HEK293 (cell line): ENCODE measurements around the gene TAC4.

Experiments
- BCL11B ChIP-seq: fragments of 450-650 bp; formaldehyde crosslinking; IDR thresholded peaks from 2 replicates; pipeline ENCODE4 v1.5.1; 2016; ENCODE audit warnings: low read depth, missing biosample characterization, missing genetic modification characterization
- GFI1B ChIP-seq: fragments of 450-650 bp; formaldehyde crosslinking; IDR thresholded peaks from 2 replicates; pipeline ENCODE4 v1.5.1; 2016; ENCODE audit warnings: missing biosample characterization, missing genetic modification characterization
- KLF9 ChIP-seq: fragments of 450-650 bp; formaldehyde crosslinking; IDR thresholded peaks from 2 replicates; pipeline ENCODE4 v1.5.1; 2016; ENCODE audit warnings: missing biosample characterization, missing genetic modification characterization, low read depth
- MEIS1 ChIP-seq: sonication (generic); formaldehyde crosslinking; IDR thresholded peaks from 2 replicates; pipeline ENCODE4 v1.8.1; 2022; ENCODE audit warnings: missing genetic modification reagents, mild to moderate bottlenecking, borderline replicate concordance
- SETDB1 ChIP-seq: IDR thresholded peaks from one replicate; pipeline ENCODE4 v1.6.1; 2017; ENCODE audit warnings: mild to moderate bottlenecking, low read length, moderate library complexity, mixed read lengths; ENCODE audit not compliant: insufficient read length
- YY2 ChIP-seq: fragments of 450-650 bp; formaldehyde crosslinking; IDR thresholded peaks from 2 replicates; pipeline ENCODE4 v1.5.1; 2016; ENCODE audit warnings: missing biosample characterization, missing genetic modification characterization
- ZFP41 ChIP-seq: fragments of 450-650 bp; formaldehyde crosslinking; IDR thresholded peaks from 2 replicates; pipeline ENCODE4 v1.5.1; 2016; ENCODE audit warnings: missing biosample characterization, missing genetic modification characterization, borderline replicate concordance
- ZIC2 ChIP-seq: fragments of 450-650 bp; formaldehyde crosslinking; IDR thresholded peaks from 2 replicates; pipeline ENCODE4 v1.5.1; 2016; ENCODE audit warnings: missing biosample characterization, missing genetic modification characterization
- ZNF112 ChIP-seq: fragments of 450-650 bp; formaldehyde crosslinking; IDR thresholded peaks from 2 replicates; pipeline ENCODE4 v1.5.0; 2017; ENCODE audit warnings: missing biosample characterization, missing genetic modification characterization
- ZNF114 ChIP-seq: fragments of 450-650 bp; formaldehyde crosslinking; IDR thresholded peaks from 2 replicates; pipeline ENCODE4 v1.5.0; 2017; ENCODE audit warnings: missing biosample characterization, missing genetic modification characterization
- ZNF157 ChIP-seq: fragments of 450-650 bp; formaldehyde crosslinking; IDR thresholded peaks from 2 replicates; pipeline ENCODE4 v1.5.1; 2016; ENCODE audit warnings: missing biosample characterization, missing genetic modification characterization
- ZNF16 ChIP-seq: fragments of 450-650 bp; formaldehyde crosslinking; IDR thresholded peaks from 2 replicates; pipeline ENCODE4 v1.5.1; 2016; ENCODE audit warnings: low read depth, missing biosample characterization, missing genetic modification characterization
- ZNF184 ChIP-seq: fragments of 450-650 bp; IDR thresholded peaks from 2 replicates; pipeline ENCODE4 v1.5.1; 2018; ENCODE audit warnings: missing biosample characterization, mild to moderate bottlenecking, missing genetic modification characterization
- ZNF24 ChIP-seq: fragments of 450-650 bp; formaldehyde crosslinking; IDR thresholded peaks from 2 replicates; pipeline ENCODE4 v1.5.1; 2016; ENCODE audit warnings: missing biosample characterization, missing genetic modification characterization
- ZNF292 ChIP-seq: fragments of 450-650 bp; formaldehyde crosslinking; IDR thresholded peaks from 2 replicates; pipeline ENCODE4 v1.5.1; 2016; ENCODE audit warnings: low read depth, missing biosample characterization, missing genetic modification characterization, borderline replicate concordance
- ZNF302 ChIP-seq: fragments of 450-650 bp; formaldehyde crosslinking; IDR thresholded peaks from 2 replicates; pipeline ENCODE4 v1.5.1; 2016; ENCODE audit warnings: missing biosample characterization, missing genetic modification characterization, low read depth
- ZNF366 ChIP-seq: fragments of 450-650 bp; formaldehyde crosslinking; conservative IDR thresholded peaks from 2 replicates; pipeline ENCODE4 v1.5.1; 2016; ENCODE audit warnings: missing biosample characterization, missing genetic modification characterization
- ZNF433 ChIP-seq: fragments of 450-650 bp; formaldehyde crosslinking; IDR thresholded peaks from 2 replicates; pipeline ENCODE4 v1.5.1; 2016; ENCODE audit warnings: missing biosample characterization, missing genetic modification characterization, low read depth
- ZNF518A ChIP-seq: fragments of 450-650 bp; formaldehyde crosslinking; conservative IDR thresholded peaks from 2 replicates; pipeline ENCODE4 v1.5.1; 2016; ENCODE audit warnings: low read depth, missing biosample characterization, missing genetic modification characterization
- ZNF558 ChIP-seq: fragments of 450-650 bp; formaldehyde crosslinking; IDR thresholded peaks from 2 replicates; pipeline ENCODE4 v1.5.1; 2016; ENCODE audit warnings: missing biosample characterization, missing genetic modification characterization
- ZNF560 ChIP-seq: fragments of 450-650 bp; formaldehyde crosslinking; IDR thresholded peaks from 2 replicates; pipeline ENCODE4 v1.5.1; 2017; ENCODE audit warnings: missing biosample characterization, missing genetic modification characterization, borderline replicate concordance
- ZNF580 ChIP-seq: fragments of 450-650 bp; formaldehyde crosslinking; IDR thresholded peaks from 2 replicates; pipeline ENCODE4 v1.5.1; 2016; ENCODE audit warnings: missing biosample characterization, missing genetic modification characterization
- ZNF621 ChIP-seq: fragments of 450-650 bp; formaldehyde crosslinking; IDR thresholded peaks from 2 replicates; pipeline ENCODE4 v1.5.1; 2017; ENCODE audit warnings: missing biosample characterization, missing genetic modification characterization
- ZNF624 ChIP-seq: fragments of 450-650 bp; formaldehyde crosslinking; IDR thresholded peaks from 2 replicates; pipeline ENCODE4 v1.5.1; 2017; ENCODE audit warnings: missing biosample characterization, missing genetic modification characterization
- ZNF658 ChIP-seq: fragments of 450-650 bp; formaldehyde crosslinking; IDR thresholded peaks from 2 replicates; pipeline ENCODE4; 2016; ENCODE audit warnings: missing biosample characterization, missing genetic modification characterization
- ZNF677 ChIP-seq: fragments of 450-650 bp; IDR thresholded peaks from 2 replicates; pipeline ENCODE4 v1.5.0; 2018; ENCODE audit warnings: missing biosample characterization, mild to moderate bottlenecking, missing genetic modification characterization, moderate library complexity
- ZNF768 ChIP-seq: fragments of 450-650 bp; formaldehyde crosslinking; IDR thresholded peaks from 2 replicates; pipeline ENCODE4 v1.5.1; 2018; ENCODE audit warnings: missing biosample characterization, mild to moderate bottlenecking, missing genetic modification characterization
- ZSCAN4 ChIP-seq: fragments of 450-650 bp; formaldehyde crosslinking; IDR thresholded peaks from 2 replicates; pipeline ENCODE4 v1.5.1; 2017; ENCODE audit warnings: missing biosample characterization, missing genetic modification characterization
- ZXDB ChIP-seq: fragments of 450-650 bp; formaldehyde crosslinking; IDR thresholded peaks from 2 replicates; pipeline ENCODE4 v1.5.1; 2016; ENCODE audit warnings: missing biosample characterization, missing genetic modification characterization
- TF ChIP-seq, protein P1 (sequence below): fragments of 450-650 bp; formaldehyde crosslinking; IDR thresholded peaks from 2 replicates; pipeline ENCODE4 v1.5.1; 2016; ENCODE audit warnings: missing biosample characterization, missing genetic modification characterization
- TF ChIP-seq, protein P2 (sequence below): fragments of 450-650 bp; formaldehyde crosslinking; IDR thresholded peaks from 2 replicates; pipeline ENCODE4 v1.5.1; 2016; ENCODE audit warnings: missing biosample characterization, missing genetic modification characterization, low read depth

TAC4 gene

DNA sequence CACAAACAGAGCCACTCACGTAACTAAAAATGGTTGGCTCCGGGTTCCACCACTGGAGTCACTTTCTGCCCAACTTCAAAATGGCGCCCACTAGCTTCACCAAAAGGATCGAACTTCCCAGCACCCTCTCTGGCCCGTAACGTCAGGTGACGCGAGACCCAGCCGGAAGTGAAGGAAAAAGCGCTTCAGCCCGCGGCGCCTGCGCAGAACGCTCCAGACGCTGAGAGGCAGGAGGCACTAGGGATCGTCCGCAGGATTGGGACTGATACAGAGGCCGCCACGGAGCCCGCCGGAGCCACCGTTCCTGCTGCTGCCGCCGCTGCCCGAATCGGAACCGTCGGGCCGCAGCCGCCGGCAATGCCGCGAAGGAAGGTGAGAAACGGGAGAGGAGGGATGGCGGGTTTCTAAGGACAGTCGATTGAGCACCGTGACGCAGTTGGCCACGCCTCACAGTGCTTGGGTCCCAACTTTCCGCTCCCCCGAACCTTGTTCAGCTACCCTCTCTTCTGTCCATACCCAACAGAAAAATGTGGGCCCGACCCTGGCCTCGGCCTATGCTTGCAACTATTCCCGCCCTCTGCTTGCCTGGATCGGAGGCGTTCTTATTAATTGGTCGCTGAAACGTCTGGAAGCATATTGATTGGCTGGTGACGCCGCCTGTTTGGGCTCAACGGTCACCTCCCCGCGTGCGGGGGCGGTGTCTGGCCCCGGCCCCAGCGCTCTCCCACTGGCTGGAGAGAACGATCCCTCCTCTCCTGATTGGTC, 59.2 kb downstream of the TAC4 start, which contains the start of gene KAT7 (continued):
- peak; percentile 47 for TF ChIP-seq SETDB1
- no peak for TF ChIP-seq ZNF157
- no peak for TF ChIP-seq ZNF558 (tag by site-specific recombination)
- no peak for TF ChIP-seq ZNF114 (tag by site-specific recombination)
- no peak for TF ChIP-seq ZNF292 (tag by site-specific recombination)
- TF ChIP-seq ZNF184: no peak
- no peak for TF ChIP-seq MEIS1 (CRISPR knock-in tag)
- peak; percentile 93; the same call in 1 of the 2 replicates for TF ChIP-seq ZXDB
- TF ChIP-seq ZNF16 (tag by site-specific recombination): no peak
- TF ChIP-seq ZNF112 (tag by site-specific recombination): no peak
- TF ChIP-seq, protein P1, sequence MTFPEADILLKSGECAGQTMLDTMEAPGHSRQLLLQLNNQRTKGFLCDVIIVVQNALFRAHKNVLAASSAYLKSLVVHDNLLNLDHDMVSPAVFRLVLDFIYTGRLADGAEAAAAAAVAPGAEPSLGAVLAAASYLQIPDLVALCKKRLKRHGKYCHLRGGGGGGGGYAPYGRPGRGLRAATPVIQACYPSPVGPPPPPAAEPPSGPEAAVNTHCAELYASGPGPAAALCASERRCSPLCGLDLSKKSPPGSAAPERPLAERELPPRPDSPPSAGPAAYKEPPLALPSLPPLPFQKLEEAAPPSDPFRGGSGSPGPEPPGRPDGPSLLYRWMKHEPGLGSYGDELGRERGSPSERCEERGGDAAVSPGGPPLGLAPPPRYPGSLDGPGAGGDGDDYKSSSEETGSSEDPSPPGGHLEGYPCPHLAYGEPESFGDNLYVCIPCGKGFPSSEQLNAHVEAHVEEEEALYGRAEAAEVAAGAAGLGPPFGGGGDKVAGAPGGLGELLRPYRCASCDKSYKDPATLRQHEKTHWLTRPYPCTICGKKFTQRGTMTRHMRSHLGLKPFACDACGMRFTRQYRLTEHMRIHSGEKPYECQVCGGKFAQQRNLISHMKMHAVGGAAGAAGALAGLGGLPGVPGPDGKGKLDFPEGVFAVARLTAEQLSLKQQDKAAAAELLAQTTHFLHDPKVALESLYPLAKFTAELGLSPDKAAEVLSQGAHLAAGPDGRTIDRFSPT (tag by site-specific recombination): no peak
- TF ChIP-seq YY2: peak; percentile 99
- TF ChIP-seq ZNF302 (tag by site-specific recombination): no peak
- peak; percentile 92 for TF ChIP-seq ZNF24 (tag by site-specific recombination)
- TF ChIP-seq ZSCAN4: peak; percentile 46; the same call in 1 of the 2 replicates
- no peak for TF ChIP-seq BCL11B (tag by site-specific recombination)
- peak; percentile 92 for TF ChIP-seq ZNF518A (tag by site-specific recombination)
- TF ChIP-seq ZNF624: no peak
- no peak for TF ChIP-seq ZIC2 (tag by site-specific recombination)
- TF ChIP-seq KLF9 (tag by site-specific recombination): no peak; the same call in 1 of the 2 replicates
- TF ChIP-seq ZNF768 (tag by site-specific recombination): no peak
- TF ChIP-seq ZNF366 (tag by site-specific recombination): peak; percentile 59
- TF ChIP-seq ZNF621: no peak
- TF ChIP-seq, protein P2, sequence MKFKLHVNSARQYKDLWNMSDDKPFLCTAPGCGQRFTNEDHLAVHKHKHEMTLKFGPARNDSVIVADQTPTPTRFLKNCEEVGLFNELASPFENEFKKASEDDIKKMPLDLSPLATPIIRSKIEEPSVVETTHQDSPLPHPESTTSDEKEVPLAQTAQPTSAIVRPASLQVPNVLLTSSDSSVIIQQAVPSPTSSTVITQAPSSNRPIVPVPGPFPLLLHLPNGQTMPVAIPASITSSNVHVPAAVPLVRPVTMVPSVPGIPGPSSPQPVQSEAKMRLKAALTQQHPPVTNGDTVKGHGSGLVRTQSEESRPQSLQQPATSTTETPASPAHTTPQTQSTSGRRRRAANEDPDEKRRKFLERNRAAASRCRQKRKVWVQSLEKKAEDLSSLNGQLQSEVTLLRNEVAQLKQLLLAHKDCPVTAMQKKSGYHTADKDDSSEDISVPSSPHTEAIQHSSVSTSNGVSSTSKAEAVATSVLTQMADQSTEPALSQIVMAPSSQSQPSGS: no peak
- TF ChIP-seq GFI1B (tag by site-specific recombination): no peak
- TF ChIP-seq ZNF580 (tag by site-specific recombination): peak; percentile 96
- no peak for TF ChIP-seq ZNF677
- no peak for TF ChIP-seq ZNF433
- no peak for TF ChIP-seq ZFP41 (tag by site-specific recombination)
- TF ChIP-seq ZNF658 (tag by site-specific recombination): no peak
- no peak for TF ChIP-seq ZNF560 (tag by site-specific recombination)
